Measurements from ENCODE around the gene RASA3.

- TF ChIP-seq, protein P1, sequence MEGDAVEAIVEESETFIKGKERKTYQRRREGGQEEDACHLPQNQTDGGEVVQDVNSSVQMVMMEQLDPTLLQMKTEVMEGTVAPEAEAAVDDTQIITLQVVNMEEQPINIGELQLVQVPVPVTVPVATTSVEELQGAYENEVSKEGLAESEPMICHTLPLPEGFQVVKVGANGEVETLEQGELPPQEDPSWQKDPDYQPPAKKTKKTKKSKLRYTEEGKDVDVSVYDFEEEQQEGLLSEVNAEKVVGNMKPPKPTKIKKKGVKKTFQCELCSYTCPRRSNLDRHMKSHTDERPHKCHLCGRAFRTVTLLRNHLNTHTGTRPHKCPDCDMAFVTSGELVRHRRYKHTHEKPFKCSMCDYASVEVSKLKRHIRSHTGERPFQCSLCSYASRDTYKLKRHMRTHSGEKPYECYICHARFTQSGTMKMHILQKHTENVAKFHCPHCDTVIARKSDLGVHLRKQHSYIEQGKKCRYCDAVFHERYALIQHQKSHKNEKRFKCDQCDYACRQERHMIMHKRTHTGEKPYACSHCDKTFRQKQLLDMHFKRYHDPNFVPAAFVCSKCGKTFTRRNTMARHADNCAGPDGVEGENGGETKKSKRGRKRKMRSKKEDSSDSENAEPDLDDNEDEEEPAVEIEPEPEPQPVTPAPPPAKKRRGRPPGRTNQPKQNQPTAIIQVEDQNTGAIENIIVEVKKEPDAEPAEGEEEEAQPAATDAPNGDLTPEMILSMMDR (IDR thresholded peaks at IDR 0.05; ENCODE audit: insufficient read depth, low read length) = no peak
- TF ChIP-seq POLR2AphosphoS5 (IDR thresholded peaks at IDR 0.05; ENCODE audit: low read depth) (no peak), REST (IDR thresholded peaks at IDR 0.05; ENCODE audit: insufficient replicate concordance, low read depth) (no peak), SPI1 (IDR thresholded peaks at IDR 0.05; ENCODE audit: borderline replicate concordance, low read depth) (no peak), GABPA (IDR thresholded peaks at IDR 0.05; ENCODE audit: low read depth) (no peak)
These were observed 114.5 kb downstream of the RASA3 start for GRCh38 chr13:114017966-114018365.
